ENCODE results near the gene DDRGK1.

Gene DDRGK1

GRCh38 chr20:3175270-3175669 is 29.2 kb downstream of the DDRGK1 start:
- no peak overlapping the region for H3K4me3 ChIP-seq (ENCODE audit: low read depth, low read length)
- TF ChIP-seq, protein P1, sequence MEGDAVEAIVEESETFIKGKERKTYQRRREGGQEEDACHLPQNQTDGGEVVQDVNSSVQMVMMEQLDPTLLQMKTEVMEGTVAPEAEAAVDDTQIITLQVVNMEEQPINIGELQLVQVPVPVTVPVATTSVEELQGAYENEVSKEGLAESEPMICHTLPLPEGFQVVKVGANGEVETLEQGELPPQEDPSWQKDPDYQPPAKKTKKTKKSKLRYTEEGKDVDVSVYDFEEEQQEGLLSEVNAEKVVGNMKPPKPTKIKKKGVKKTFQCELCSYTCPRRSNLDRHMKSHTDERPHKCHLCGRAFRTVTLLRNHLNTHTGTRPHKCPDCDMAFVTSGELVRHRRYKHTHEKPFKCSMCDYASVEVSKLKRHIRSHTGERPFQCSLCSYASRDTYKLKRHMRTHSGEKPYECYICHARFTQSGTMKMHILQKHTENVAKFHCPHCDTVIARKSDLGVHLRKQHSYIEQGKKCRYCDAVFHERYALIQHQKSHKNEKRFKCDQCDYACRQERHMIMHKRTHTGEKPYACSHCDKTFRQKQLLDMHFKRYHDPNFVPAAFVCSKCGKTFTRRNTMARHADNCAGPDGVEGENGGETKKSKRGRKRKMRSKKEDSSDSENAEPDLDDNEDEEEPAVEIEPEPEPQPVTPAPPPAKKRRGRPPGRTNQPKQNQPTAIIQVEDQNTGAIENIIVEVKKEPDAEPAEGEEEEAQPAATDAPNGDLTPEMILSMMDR (IDR thresholded peaks at IDR 0.05; ENCODE audit: low read depth, low read length, missing control alignments): no peak
- DNase-seq (ENCODE audit: low read depth): no peak
- in situ Hi-C loops (cut with HindIII; ENCODE audit: low sequenced_read_pairs): no loop called here

DNA sequence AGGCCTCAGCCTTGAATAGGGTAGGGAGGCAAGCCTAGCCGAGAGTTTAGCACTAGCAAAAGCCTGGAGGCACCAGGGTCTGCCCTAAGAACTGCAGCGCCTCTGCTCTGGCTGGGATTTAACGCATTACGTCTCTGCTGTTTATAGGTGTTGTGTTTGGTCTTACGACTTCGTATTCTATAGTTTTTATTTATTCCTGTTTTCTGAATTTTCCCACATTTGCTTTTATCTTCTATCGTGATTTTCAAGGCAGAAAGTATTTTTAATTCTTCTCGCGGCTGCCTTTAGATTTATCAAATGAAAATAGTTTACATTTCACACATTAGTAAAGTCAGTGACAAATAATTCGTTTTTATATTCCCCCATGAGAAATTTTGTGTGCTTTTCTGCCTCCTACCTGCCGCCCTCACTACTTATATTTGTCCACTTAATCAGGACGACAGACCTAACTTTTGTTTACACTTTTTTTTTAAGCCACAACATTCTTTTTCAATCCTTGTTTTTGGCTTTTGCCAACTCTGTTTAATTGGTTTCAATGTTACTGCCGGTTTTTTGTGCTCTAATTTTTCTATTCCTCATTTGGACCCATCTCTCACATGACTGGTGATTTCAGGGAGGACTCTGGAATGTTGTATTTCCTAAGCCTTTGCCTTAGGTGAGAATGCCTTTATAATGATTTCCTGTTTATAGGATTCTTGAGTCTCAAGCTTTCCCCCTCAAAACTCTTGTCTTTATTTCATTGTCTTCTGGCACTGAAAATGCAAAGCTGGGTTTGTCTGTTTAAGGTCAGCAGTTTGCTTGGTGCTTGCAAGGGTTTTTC is 29.8 kb downstream of the DDRGK1 start:
- peak overlapping the region; percentile 90 for H3K4me3 ChIP-seq (ENCODE audit: low read depth, low read length)
- in situ Hi-C loops (cut with HindIII; ENCODE audit: low sequenced_read_pairs): no loop called here
- TF ChIP-seq, protein P1 (IDR thresholded peaks at IDR 0.05; ENCODE audit: low read depth, low read length, missing control alignments): no peak
- no peak for DNase-seq (ENCODE audit: low read depth)

- TF ChIP-seq, protein P1 (IDR thresholded peaks at IDR 0.05; ENCODE audit: low read depth, low read length, missing control alignments): peak; percentile 24
- H3K4me3 ChIP-seq (ENCODE audit: low read depth, low read length): peak overlapping the region; percentile 90
- in situ Hi-C loops (cut with HindIII; ENCODE audit: low sequenced_read_pairs): no loop called here
- DNase-seq (ENCODE audit: low read depth): peak; percentile 29
These were observed 30.7 kb downstream of the DDRGK1 start for GRCh38 chr20:3173610-3174441.

- TF ChIP-seq, protein P1 (IDR thresholded peaks at IDR 0.05; ENCODE audit: low read depth, low read length, missing control alignments): no peak
- no peak for DNase-seq (ENCODE audit: low read depth)
- in situ Hi-C loops (cut with HindIII; ENCODE audit: low sequenced_read_pairs): no loop called here
- H3K4me3 ChIP-seq (ENCODE audit: low read depth, low read length): peak within 1 kb of the TSS; percentile 90
These were observed 31.4 kb downstream of the DDRGK1 start, which contains the start of gene LZTS3 for GRCh38 chr20:3172933-3173609. TSS of gene LZTS3 (minus strand) at chr20:3173549. CDS start at chr20:3167163, 6,386 bp downstream.

- TF ChIP-seq, protein P1 (IDR thresholded peaks at IDR 0.05; ENCODE audit: low read depth, low read length, missing control alignments): no peak
- no peak for DNase-seq (ENCODE audit: low read depth)
- peak overlapping the region; percentile 90 for H3K4me3 ChIP-seq (ENCODE audit: low read depth, low read length)
- in situ Hi-C loops (cut with HindIII; ENCODE audit: low sequenced_read_pairs): no loop called here
These were observed 32.2 kb downstream of the DDRGK1 start for GRCh38 chr20:3172126-3172932.

Data from astrocyte of the cerebellum (primary cell).